NOMO-1 treated with dmso at 0.1 percent for 144 hours (cell line): ENCODE measurements around the gene SCUBE1.

Source experiments
- DNase-seq: peaks from one replicate; lab custom pipeline; 2025; ENCODE audit not compliant: unreplicated experiment; lab: John Stamatoyannopoulos, UW

SCUBE1 gene

DNA sequence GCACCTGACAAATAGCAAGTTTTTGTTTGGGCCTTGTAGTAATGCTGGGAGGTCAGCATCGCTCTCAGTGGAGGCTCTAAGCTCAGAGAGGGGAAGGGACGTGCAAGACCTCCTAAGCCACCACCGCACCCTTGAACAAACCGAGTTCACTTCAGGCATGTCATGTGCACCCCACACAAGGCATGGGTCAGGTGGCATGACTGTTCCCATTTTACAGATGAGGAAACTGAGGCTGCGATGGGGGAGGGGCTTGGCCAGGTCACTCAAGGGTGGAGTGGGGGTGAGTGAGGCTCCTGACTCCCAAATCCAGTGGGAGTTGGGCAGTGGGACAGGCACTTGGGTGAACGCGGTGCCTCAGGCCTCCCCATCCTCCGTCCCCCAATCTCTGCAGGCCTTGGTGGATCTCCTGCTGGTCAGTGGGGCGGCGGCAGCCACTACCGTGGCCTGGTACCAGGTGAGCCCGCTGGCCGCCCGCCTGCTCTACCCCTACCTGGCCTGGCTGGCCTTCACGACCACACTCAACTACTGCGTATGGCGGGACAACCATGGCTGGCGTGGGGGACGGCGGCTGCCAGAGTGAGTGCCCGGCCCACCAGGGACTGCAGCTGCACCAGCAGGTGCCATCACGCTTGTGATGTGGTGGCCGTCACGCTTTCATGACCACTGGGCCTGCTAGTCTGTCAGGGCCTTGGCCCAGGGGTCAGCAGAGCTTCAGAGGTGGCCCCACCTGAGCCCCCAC, 180.6 kb downstream of the SCUBE1 start:
- no peak for DNase-seq

DNA sequence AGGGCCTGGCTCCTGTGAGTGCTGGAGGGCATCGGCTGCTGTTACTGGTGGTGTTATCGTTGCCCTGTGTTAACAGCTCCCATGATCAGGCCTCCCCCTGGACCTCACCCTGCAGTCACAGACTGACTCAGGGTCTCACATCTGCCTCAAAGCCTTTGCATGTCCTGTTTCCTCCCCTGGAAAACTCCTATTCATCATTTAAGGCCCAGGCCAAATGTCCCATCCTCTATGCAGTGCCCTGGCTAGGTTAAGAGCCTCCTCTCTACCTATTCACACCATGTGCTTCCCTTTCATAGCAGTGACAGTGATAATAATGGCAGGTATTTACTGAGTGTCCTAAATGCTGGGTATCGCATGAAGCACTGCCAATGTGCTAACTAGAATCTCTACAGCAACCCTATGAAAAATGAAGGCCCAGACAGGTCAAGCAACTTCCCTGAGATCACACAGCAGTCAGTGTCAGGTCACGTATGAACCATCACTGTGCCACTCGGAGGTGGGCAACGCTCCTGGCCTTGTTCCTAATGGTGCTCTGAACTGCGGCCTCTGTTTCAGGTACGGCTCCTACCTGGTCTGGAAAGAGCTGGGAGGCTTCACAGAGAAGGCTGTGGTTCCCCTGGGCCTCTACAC, 182.6 kb downstream of the SCUBE1 start:
- no peak for DNase-seq

DNA sequence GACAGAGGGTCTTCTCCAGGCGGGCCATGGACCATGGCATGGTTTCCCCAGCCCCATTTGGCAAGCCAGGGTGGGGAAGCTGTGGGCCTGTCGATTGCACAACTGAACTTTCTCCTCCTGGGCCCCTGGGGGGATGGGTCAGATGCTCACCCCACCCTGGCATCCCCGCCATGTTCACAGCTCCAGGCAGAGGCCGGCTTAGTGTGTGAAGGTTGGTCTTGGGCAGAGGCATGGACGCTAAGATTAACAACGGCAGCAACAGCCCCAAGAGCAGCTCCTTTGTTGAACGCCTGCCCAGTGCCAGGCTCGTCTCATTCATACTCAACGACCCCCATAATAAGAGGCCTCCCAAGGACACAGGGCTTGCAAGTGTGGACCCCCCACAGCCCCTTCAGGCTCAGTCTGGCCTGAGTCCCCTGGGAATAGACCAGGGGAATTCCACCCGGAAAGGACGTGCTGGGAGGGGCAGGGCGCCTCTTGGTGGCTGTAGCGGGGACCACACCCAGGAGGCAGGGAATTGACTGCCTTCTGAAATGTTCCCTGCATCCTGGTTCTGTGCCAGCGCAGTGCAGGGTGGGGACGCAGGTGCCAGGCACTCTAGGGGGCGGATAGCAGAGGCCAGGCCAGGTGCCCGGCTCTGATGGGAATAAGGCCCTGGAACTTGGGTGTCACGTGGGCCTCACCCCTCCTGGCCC, 183.5 kb downstream of the SCUBE1 start:
- DNase-seq: no peak

DNA sequence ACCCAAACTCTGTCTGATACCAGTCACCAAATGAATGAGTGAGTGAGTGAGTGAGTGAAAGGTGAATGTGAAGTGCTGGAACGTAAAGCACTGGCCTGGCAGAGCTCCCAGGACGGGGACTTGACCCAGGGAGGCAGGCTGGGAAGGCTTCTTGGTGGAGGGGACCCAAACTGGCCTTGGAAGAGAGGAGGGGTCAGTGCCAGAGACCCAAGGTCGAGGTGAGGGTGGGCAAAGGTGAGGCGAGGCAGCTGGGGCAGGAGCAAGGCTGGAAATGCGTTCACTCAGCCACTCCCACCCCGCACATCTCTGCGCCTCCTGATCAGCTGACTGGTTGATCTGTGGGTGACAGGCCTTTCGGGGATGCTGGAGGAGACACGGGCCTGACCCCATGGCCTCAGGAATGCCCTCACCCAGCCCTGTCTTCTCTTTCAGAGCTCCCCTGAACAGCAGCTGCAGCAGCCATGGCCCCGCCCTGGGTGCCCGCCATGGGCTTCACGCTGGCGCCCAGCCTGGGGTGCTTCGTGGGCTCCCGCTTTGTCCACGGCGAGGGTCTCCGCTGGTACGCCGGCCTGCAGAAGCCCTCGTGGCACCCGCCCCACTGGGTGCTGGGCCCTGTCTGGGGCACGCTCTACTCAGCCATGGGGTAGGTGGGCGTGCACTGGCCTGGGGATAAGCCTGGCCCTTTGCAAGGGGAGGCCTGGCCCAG, 184.2 kb downstream of the SCUBE1 start:
- no peak for DNase-seq

DNA sequence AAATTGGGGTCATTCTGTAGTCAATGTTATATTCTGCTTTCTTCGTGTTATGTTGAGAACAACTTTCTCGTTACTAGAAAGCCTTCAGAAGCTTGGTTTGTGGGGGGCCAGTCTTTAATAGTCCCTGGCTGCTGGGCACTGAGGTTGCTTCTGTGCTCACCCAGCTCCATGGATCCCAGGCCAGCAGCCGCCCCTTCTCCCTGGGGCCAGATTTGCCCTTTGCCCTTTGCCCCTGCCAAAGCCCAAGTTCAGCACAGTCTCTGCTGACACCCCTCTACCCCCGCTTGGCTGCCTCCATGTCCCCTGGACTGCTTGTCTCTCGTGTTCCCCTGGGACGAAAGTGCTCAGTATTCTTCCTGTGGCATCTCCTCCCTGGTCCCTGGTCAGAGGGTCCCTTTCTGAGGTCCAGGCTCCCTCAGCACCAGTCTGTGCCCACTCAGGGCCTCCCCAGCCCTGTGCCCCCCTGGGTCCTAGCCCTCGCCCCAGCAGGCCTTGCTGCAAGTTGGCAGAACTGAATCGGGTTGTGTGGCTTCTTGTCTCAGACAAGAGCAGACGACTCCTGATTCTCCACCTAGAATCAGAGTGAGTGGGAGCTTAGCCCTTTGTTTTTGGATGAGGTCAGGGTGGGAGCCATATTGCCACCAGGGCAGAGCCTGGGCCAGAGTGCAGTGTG, 185.2 kb downstream of the SCUBE1 start:
- no peak for DNase-seq

DNA sequence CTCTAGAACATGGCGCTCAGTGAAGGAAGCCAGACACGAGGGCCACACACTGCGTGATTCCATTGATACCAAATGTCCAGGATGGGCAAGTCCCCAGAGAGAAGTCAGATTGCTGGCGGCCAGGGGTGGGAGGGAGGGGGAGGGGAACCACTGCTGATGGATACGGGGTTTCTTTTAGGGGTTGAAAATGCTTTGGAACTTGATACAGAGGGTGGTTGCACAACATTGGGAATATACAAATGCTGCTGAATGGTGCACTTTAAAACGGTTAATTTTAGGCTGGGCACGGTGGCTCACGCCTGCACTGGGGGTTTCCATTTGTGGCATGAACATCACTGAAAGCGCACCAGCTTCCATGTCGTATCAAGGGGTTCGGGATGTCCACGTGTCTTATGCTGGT, 186.8 kb downstream of the SCUBE1 start:
- DNase-seq: no peak

DNA sequence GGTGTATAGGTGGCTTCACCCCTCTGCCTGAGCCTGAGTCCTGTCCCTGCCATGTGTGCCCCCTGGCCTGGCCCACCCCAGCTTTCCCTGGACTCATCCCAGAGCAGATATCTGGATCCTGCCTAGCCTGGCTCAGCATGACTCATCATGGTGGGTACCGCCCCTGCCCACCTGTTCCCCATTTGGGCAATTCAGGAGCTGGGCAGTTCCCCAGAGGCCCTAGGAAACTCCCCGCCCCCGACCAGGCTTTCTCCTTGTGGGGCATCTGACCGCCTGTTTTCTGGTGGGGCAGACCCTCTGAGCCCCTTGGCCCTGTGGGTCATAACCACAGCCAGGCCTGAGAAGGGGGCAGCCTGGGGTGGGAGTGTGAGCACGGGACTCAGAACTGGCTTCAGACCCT, 187.4 kb downstream of the SCUBE1 start:
- no peak for DNase-seq

DNA sequence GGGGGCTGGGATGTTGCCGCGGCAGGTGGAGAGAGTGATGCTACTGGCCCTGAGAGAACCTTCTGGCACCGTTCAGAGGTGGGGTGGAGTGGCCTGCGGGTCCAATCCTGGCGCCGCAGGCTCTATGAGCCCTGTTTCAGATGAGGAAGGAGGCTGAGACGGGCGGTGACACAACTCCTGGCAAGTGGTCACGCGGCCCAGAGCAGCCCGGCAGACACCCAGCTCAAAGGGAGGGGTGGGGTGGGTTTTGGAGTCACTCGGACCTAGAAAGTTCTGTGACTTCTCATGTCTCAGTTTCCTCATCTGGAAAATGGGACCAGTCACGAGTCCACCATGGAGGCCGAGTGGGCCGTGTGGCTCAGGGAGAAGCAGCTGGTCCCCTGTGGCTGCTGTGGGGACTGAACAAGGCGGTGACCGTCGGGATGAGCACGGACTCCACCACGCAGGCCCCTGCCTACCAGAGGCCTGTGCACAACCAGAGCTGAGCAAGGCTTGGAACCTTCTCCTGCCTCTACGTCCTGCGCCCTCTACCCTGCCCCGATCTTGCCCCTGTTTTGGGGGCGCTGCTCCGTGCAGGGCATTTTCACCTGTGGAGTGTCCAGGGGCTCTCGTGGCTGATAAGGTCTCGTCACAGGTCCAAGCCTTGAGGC, 188.2 kb downstream of the SCUBE1 start:
- peak; percentile 31 for DNase-seq

DNA sequence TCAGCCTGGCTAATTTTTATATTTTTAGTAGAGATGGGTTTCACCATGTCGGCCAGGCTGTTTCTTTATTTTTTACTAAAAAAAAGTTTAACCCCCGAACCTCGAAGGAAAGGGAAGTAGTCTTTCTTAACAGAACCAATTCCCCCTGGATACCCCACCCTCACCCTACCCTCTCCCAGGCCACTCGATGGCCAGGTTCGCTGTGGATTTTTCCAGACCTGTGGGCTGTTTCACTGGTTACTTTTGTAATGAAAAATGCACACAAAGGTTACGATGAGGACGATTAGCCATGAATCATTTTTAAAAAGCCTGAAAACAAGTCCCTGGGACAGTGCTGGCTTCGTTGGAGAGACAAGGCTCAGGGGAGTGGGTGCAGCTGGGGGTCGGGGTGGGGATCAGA, 189.3 kb downstream of the SCUBE1 start:
- DNase-seq: no peak

DNA sequence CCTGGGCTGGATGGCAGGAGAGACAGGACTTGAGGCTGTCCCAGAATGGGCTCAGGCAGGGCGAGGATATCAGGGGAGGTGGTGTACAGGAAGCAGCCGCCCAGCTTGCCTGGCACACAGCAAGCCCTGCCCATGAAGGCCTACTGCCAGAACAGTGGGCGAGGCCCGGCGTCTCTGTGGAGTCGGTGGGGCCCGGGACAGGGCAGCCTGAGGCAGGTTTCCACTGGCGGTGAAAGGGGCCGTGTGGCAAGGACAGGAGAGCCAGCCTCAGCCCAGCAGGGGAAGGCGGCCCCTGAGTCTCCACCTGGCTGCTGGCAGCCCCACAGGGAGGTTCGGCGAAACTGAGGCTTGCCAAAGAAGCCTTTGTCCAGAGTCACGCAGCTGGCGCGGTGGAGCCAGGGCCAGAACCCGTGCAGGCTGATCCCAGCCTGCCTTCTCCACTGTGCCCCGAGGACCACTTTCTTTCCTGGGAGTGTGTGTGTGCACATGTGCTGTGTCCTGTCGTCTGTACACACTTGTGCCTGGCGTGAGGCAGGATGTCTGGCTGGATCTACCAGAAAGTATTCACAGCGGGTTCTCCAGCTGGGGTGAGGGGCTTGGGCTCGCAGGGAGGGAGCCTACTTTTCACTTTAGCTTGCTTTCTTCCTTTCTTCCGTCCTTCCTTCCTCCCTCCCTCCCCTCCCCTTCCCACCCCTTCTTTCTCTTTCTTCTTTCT, 190.7 kb downstream of the SCUBE1 start:
- no peak for DNase-seq

DNA sequence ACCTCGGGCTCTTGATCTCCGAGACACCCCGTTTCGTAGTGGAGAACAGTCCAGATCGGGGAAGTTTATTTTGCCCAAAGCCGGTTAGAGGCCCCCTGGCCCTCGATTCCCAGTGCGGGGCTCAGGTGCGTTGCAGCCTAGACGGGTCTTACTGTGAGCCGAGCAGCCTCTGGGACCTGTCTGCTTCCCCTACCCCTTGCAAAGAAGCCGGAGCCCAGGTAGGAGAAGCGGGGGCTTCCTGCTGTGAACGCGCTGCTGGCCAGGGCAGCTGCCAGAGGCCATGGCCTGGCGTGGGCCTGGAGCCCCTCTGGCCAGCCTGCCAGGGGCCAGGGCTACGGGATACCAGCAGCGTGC, 191.2 kb downstream of the SCUBE1 start:
- no peak for DNase-seq

DNA sequence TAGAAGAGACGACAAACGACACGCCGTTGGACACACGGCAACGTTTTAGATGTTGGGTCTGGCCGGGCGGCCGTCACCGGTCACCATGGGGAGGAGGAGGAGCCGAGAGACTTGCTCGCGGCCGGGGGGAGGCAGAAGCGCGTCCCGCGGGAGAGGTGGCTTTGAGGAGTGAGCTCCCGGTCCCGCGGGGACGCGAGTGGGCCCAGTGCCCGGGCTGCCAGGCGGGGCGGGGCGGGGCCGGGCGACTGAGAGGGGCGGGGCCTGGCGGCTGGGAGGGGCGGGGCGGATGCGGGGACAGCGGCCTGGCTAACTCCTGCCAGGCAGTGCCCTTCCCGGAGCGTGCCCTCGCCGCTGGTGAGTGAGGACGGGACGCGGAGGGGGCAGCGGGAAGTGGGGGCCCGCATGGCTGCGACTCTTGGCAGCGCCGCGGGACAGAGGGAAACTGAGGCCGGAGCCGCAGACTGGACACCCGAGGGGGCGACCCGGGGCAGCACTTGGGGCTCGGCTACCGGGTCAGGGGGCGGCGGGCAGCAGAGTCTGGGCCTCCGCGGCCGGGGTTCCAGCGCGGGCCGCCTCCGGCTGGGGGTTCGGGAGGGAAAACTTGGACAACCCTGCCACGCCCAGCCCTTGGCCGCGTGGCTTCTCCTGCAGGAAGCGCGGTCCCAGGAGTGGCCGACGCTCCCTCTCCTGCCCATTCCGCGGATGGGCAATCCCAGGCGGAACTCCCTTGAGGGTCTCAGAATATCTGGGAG, 191.7 kb downstream of the SCUBE1 start, which contains the start of gene TSPO:
TSPO (plus strand) TSS at position 309 of the 752 bp plus-strand sequence. CDS start 7,680 bp downstream, outside the sequence.
- peak; percentile 13 for DNase-seq

DNA sequence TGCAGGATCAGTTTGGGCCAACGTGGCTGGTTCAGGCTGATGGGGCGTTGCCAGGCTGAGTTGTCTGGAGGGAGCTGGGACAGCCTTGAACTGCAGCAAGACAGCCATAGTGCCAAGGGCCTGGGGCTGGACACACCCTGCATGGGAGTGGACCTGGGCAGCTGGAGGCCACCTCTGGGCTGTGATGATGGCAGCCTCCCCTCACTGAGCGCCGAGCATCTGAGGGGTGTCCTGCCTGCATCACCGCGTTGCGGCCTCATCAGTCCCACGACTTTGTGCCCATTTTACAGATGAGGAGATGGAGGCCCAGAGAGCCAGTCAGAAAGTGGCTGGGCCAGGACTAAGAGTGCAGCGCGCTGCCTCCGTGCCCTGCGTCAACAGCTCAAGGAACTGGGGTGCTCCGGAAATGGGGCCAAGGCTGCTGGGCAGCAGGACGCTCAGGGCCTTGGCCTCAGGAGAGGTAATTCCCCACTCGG, 192.4 kb downstream of the SCUBE1 start:
- DNase-seq: no peak

DNA sequence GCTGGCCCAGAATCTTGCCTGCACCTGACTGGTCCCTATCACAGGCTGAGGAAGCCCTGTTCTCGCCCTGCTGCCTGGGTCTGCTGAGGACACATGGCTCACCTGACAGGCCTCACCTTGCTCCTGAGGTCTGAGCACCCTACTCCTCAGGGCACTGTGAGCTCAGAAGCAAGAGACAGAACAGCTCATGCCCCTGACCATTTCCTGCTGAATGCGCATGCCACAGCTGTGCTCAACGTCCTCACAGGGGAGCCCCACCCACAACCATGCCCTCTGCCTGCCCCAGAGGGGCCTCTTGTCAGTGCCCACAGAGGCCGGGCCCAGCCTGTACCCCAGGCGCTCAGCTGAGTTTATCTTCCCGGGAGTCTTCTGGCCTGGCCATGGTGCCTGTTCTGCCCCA, 194.6 kb downstream of the SCUBE1 start:
- peak; percentile 16 for DNase-seq

DNA sequence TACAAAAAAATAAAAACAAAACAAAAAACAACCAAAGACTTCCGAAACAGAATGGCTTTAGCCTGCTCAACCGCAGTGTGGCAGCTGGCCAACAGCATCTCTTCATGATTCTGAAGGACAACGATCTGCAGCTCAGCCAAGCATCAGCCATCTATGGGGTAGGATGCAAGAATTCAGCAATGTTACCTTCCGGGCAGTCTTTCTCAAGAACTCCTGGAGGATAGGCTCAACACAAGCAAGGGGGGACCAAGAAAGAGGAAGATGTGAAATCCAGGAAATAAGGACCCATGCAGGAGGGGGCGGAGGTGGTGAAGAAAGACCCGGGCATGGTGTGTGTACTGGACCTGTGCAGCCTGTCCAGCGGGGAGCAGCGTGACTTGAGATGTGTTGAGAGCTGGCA, 195.4 kb downstream of the SCUBE1 start:
- peak; percentile 57 for DNase-seq
